HG03460 (cell line): Measurements from ENCODE around the gene AIM2.

Source experiments
- ATAC-seq: cut with Tn5 transposase; IDR thresholded peaks from one replicate; pipeline ENCODE4 v1.9.1; 2021; ENCODE audit not compliant: unreplicated experiment

The AIM2 gene

DNA sequence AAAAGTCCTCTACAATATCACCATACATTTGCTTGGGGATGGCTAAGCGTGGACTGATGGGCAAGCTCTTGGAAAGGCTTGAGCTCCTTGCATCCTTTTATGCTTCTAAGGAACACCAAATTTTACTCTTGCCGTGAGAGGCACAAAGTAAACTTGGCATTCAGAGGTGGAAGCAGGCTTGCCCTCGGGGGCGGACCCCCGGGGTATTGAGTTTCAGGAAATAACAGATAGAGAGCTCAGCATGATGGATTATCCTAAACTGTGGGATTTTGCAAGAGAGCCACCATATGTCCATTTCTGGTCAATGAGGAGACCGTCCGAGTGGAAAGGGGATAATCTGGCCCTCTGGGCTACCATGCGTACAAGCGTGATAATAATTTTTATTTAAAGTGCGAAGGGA lies 52.8 kb downstream of the AIM2 start:
- ATAC-seq = no peak

- ATAC-seq = peak; percentile 95
Observed at GRCh38 chr1:159015440-159015909, 61.1 kb downstream of the AIM2 start.

DNA sequence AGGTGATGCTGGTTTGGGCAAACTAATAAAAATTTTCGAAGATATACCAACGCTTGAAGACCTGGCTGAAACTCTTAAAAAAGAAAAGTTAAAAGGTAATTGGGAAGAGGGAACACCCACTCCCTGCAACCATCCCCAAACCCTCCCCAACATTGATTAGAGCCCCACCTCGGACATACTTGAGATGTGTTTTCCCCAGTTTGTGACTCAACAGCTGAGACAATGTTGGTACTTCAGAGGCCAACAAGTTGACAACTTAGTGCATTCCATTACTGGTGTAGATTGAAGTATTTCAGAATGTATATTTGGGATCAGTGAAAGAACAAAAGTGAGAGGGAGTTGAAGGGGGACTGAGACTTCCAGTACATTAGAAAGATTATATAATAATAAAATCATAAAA lies 61.7 kb downstream of the AIM2 start:
- no peak for ATAC-seq

GRCh38 chr1:159014003-159014571 lies 62.5 kb downstream of the AIM2 start:
- ATAC-seq = no peak

- ATAC-seq = peak; percentile 31
Observed at GRCh38 chr1:159012495-159012894, 64.1 kb downstream of the AIM2 start.
